ENCODE measurements around the gene ST6GAL1. TPM values are rescaled to one million over a fixed set of nuclear protein-coding genes. Genes with fewer than 3 reads are reported as not detected.

Gene ST6GAL1
- total RNA-seq, 1 donor from 2014 or later, result 84.3 TPM

GRCh38 chr3:186939536-186939935, 9.2 kb downstream of the ST6GAL1 start:
- Histone ChIP-seq H3K27ac (replicated peaks) (peak overlapping the region; percentile 98), H3K9me3 (replicated peaks) (no peaks in the 10 kb centered on the region), H3K36me3 (peaks cover 11% of the 10 kb centered on the region), H3K4me3 (no peak overlapping the region), H3K27me3 (ENCODE audit: low read depth) (no peaks in the 10 kb centered on the region), H3K4me1 (peaks cover 74% of the 10 kb centered on the region)
- intact Hi-C loops (cut with micrococcal nuclease), result no loop called here
- TF ChIP-seq, protein P1, sequence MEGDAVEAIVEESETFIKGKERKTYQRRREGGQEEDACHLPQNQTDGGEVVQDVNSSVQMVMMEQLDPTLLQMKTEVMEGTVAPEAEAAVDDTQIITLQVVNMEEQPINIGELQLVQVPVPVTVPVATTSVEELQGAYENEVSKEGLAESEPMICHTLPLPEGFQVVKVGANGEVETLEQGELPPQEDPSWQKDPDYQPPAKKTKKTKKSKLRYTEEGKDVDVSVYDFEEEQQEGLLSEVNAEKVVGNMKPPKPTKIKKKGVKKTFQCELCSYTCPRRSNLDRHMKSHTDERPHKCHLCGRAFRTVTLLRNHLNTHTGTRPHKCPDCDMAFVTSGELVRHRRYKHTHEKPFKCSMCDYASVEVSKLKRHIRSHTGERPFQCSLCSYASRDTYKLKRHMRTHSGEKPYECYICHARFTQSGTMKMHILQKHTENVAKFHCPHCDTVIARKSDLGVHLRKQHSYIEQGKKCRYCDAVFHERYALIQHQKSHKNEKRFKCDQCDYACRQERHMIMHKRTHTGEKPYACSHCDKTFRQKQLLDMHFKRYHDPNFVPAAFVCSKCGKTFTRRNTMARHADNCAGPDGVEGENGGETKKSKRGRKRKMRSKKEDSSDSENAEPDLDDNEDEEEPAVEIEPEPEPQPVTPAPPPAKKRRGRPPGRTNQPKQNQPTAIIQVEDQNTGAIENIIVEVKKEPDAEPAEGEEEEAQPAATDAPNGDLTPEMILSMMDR (IDR thresholded peaks at IDR 0.05; ENCODE audit: borderline replicate concordance), result no peak
- no peak for DNase-seq

- intact Hi-C loops (cut with micrococcal nuclease), result no loop called here
- peak; percentile 58 for DNase-seq
- H3K27me3 ChIP-seq (ENCODE audit: low read depth), result no peaks in the 10 kb centered on the region
- no peaks in the 10 kb centered on the region for H3K9me3 ChIP-seq (replicated peaks)
- H3K36me3 ChIP-seq, result peaks cover 12% of the 10 kb centered on the region
- peaks cover 73% of the 10 kb centered on the region for H3K4me1 ChIP-seq
- no peak overlapping the region for H3K4me3 ChIP-seq
- TF ChIP-seq, protein P1 (IDR thresholded peaks at IDR 0.05; ENCODE audit: borderline replicate concordance), result no peak
- peak overlapping the region; percentile 98 for H3K27ac ChIP-seq (replicated peaks)
Measured at GRCh38 chr3:186940967-186941366, 10.6 kb downstream of the ST6GAL1 start.

- peak overlapping the region; percentile 98 for H3K27ac ChIP-seq (replicated peaks)
Measured at GRCh38 chr3:186942168-186942567, 11.8 kb downstream of the ST6GAL1 start.

GRCh38 chr3:186945255-186945823, 15.0 kb downstream of the ST6GAL1 start:
- intact Hi-C loops (cut with micrococcal nuclease), result no loop called here
- Histone ChIP-seq H3K27me3 (ENCODE audit: low read depth) (no peaks in the 10 kb centered on the region), H3K36me3 (peaks cover 12% of the 10 kb centered on the region), H3K9me3 (replicated peaks) (no peaks in the 10 kb centered on the region), H3K27ac (replicated peaks) (peak overlapping the region; percentile 98), H3K4me1 (peaks cover 81% of the 10 kb centered on the region), H3K4me3 (no peak overlapping the region)
- TF ChIP-seq, protein P1 (IDR thresholded peaks at IDR 0.05; ENCODE audit: borderline replicate concordance), result no peak
- no peak for DNase-seq

More at GRCh38 chr3:186942168-186942567, 11.8 kb downstream of the ST6GAL1 start:
- no peak for DNase-seq
- H3K9me3 ChIP-seq (replicated peaks), result no peaks in the 10 kb centered on the region
- TF ChIP-seq, protein P1 (IDR thresholded peaks at IDR 0.05; ENCODE audit: borderline replicate concordance), result no peak
- peaks cover 12% of the 10 kb centered on the region for H3K36me3 ChIP-seq
- H3K4me3 ChIP-seq, result no peak overlapping the region
- peaks cover 79% of the 10 kb centered on the region for H3K4me1 ChIP-seq
- intact Hi-C loops (cut with micrococcal nuclease), result no loop called here
- no peaks in the 10 kb centered on the region for H3K27me3 ChIP-seq (ENCODE audit: low read depth)

DNA sequence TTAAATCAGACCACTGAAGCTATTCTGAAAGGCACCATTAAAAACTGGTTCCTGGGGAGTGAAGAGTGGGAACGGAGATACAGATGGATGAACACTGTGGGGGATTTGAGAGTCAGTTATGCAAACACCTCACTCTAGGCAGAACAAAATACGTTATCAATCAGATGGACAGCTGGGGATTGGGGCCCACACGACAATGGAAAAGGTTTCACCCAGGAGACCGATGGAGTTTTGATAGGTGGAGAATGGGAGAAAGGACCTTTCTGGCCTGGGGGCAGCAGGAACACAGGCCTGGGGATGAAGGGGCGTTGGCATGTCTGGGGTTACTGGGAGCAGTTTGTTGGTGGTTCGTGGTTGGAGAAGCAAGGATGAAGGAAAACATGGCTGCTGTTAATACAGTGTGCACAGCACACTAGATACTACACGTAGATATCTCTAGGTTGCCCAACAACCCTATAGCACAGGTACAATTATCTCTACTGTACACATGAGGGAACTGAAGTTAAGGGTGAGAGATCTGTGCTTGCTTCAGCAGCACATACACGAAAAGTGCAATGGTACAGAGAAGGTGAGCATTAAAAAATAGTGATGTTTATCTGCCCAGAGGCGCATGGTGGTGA, 16.5 kb downstream of the ST6GAL1 start:
- H3K36me3 ChIP-seq, result peaks cover 16% of the 10 kb centered on the region
- peak overlapping the region; percentile 98 for H3K27ac ChIP-seq (replicated peaks)
- intact Hi-C loops (cut with micrococcal nuclease), result no loop called here
- H3K4me1 ChIP-seq, result peaks cover 73% of the 10 kb centered on the region
- H3K27me3 ChIP-seq (ENCODE audit: low read depth), result no peaks in the 10 kb centered on the region
- DNase-seq, result no peak
- H3K9me3 ChIP-seq (replicated peaks), result no peaks in the 10 kb centered on the region
- TF ChIP-seq, protein P1 (IDR thresholded peaks at IDR 0.05; ENCODE audit: borderline replicate concordance), result no peak
- no peak overlapping the region for H3K4me3 ChIP-seq
